ENCODE measurements around the gene ACO2. TPM values are rescaled to one million over a fixed set of nuclear protein-coding genes. Genes with fewer than 3 reads are reported as not detected.

Gene ACO2
- total RNA-seq = 57.9 and 60.4 TPM in 2 replicates

GRCh38 chr22:41468381-41469217 lies at the start of gene ACO2, which contains the start of gene PHF5A:
TSS of gene ACO2 (plus strand) at chr22:41469117. CDS start at chr22:41469147, 30 bp downstream.
TSS of gene PHF5A (minus strand) at chr22:41468692. CDS start at chr22:41468653, 39 bp downstream.
- H3K36me3 ChIP-seq (ENCODE audit: insufficient read depth, low read length) = peaks cover 40% of the 10 kb centered on the region
- TF ChIP-seq, protein P1, sequence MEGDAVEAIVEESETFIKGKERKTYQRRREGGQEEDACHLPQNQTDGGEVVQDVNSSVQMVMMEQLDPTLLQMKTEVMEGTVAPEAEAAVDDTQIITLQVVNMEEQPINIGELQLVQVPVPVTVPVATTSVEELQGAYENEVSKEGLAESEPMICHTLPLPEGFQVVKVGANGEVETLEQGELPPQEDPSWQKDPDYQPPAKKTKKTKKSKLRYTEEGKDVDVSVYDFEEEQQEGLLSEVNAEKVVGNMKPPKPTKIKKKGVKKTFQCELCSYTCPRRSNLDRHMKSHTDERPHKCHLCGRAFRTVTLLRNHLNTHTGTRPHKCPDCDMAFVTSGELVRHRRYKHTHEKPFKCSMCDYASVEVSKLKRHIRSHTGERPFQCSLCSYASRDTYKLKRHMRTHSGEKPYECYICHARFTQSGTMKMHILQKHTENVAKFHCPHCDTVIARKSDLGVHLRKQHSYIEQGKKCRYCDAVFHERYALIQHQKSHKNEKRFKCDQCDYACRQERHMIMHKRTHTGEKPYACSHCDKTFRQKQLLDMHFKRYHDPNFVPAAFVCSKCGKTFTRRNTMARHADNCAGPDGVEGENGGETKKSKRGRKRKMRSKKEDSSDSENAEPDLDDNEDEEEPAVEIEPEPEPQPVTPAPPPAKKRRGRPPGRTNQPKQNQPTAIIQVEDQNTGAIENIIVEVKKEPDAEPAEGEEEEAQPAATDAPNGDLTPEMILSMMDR (IDR thresholded peaks at IDR 0.05; ENCODE audit: extremely low read depth, low read depth, low read length) = no peak
- H3K4me3 ChIP-seq (ENCODE audit: insufficient read depth, low read length) = peak within 1 kb of the TSS; percentile 82

DNA sequence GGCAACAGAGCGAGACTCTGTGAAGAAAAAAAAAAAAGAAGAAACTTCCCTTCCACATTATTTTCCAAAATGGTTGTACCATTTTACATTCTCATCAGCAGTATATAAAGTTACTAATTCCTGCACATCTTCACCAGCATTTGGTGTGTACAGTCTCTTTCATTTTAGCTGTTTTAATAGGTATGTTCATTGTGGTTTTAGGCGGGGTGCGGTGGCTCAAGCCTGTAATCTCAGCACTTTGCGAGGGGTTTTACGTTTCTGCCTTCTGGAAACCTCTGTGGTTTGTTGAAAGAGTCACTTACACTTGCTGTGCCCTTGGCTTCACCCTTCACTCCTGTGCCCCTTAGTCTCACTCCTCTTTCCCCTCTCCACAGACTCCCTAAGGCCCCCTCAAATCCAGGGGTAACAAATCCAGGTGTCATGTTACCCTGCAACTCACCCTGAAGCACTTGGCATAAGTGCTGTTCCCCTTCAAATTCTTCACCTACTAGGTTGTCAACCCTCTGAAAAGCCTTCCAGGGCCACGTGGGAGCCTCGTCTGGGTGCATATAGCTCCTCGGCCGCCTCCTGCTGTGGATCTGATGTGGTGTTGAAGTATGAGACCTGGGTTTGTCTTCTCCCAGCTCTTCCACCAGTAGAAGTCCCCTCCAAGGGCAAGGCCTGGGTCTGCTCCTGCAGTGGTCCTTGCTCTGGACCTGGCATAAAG lies 43.1 kb upstream of the ACO2 start:
- Histone ChIP-seq H3K27ac (ENCODE audit: low read depth, low read length) (no peak overlapping the region), H2AFZ (ENCODE audit: low read length) (no peak overlapping the region), H3K9me3 (ENCODE audit: low read depth, low read length) (no peaks in the 10 kb centered on the region), H4K20me1 (ENCODE audit: insufficient read depth, low read length) (peaks cover 5% of the 10 kb centered on the region), H3K79me2 (ENCODE audit: insufficient read depth, low read length) (no peaks in the 10 kb centered on the region), H3K36me3 (ENCODE audit: insufficient read depth, low read length) (no peaks in the 10 kb centered on the region), H3K4me1 (ENCODE audit: insufficient read depth, low read length) (no peaks in the 10 kb centered on the region), H3K27me3 (ENCODE audit: insufficient read depth, low read length) (no peaks in the 10 kb centered on the region), H3K4me3 (ENCODE audit: insufficient read depth, low read length) (no peak overlapping the region), H3K4me2 (ENCODE audit: insufficient read depth, low read length) (no peak overlapping the region)
- no peak for DNase-seq (ENCODE audit: insufficient read length, low spot score, missing footprints)
- TF ChIP-seq, protein P1 (IDR thresholded peaks at IDR 0.05; ENCODE audit: extremely low read depth, low read depth, low read length) = no peak

More at GRCh38 chr22:41468381-41469217, at the start of gene ACO2, which contains the start of gene PHF5A:
- H3K27ac ChIP-seq (ENCODE audit: low read depth, low read length) = peak within 1 kb of the TSS; percentile 96
- peaks cover 20% of the 10 kb centered on the region for H3K4me1 ChIP-seq (ENCODE audit: insufficient read depth, low read length)
- no peaks in the 10 kb centered on the region for H3K9me3 ChIP-seq (ENCODE audit: low read depth, low read length)
- H4K20me1 ChIP-seq (ENCODE audit: insufficient read depth, low read length) = peaks cover 4% of the 10 kb centered on the region
- peak within 1 kb of the TSS; percentile 92 for H3K4me2 ChIP-seq (ENCODE audit: insufficient read depth, low read length)
- peak; percentile 98 for DNase-seq (ENCODE audit: insufficient read length, low spot score, missing footprints)
- H3K79me2 ChIP-seq (ENCODE audit: insufficient read depth, low read length) = peaks cover 89% of the 10 kb centered on the region
- peak within 1 kb of the TSS; percentile 89 for H2AFZ ChIP-seq (ENCODE audit: low read length)
- no peaks in the 10 kb centered on the region for H3K27me3 ChIP-seq (ENCODE audit: insufficient read depth, low read length)

DNA sequence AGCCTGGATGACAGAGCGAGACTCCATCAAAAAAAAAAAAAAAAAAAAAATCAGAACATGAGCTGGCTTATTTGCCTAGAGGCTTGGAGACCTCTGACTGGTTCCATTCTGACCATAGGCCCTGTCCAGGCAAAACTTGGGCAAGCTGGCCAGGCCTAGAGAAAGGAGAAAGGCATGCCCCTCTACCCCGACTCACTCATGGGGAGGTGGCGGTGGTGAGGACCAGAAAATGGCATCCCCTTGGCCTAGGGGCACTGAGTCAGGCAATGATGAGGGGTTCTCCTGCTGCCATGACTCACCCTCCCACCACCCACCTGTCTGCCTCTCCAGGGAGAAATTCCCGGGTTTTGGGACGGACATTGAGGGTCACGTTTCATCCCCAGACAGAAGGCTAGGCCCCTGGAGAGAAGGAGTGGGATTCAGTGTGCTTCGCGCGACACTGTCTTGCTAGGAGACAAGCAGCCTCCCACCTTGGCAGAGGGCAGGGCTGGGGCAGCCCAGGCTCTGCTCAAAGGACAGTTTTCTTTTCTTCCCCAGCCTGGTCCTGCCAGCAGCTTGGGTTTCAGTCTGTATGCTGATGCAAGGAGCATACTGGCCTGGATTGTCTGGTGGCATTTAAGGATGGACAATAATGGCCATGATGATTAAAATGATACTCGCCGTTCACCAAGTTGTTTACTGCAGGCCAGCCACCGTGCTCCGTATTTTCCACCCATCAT lies 39.5 kb upstream of the ACO2 start:
- Histone ChIP-seq H4K20me1 (ENCODE audit: insufficient read depth, low read length) (peaks cover 31% of the 10 kb centered on the region), H3K79me2 (ENCODE audit: insufficient read depth, low read length) (peaks cover 25% of the 10 kb centered on the region), H3K27ac (ENCODE audit: low read depth, low read length) (no peak overlapping the region), H3K4me1 (ENCODE audit: insufficient read depth, low read length) (no peaks in the 10 kb centered on the region), H3K4me3 (ENCODE audit: insufficient read depth, low read length) (no peak overlapping the region), H3K4me2 (ENCODE audit: insufficient read depth, low read length) (no peak overlapping the region), H3K9me3 (ENCODE audit: low read depth, low read length) (no peaks in the 10 kb centered on the region), H3K27me3 (ENCODE audit: insufficient read depth, low read length) (no peaks in the 10 kb centered on the region), H3K36me3 (ENCODE audit: insufficient read depth, low read length) (peaks cover 25% of the 10 kb centered on the region), H2AFZ (ENCODE audit: low read length) (no peak overlapping the region)
- TF ChIP-seq, protein P1 (IDR thresholded peaks at IDR 0.05; ENCODE audit: extremely low read depth, low read depth, low read length) = no peak
- no peak for DNase-seq (ENCODE audit: insufficient read length, low spot score, missing footprints)

Data from osteoblast (primary cell).